HG03558 (cell line): ENCODE data around the gene CEP104.

Experiments
- ATAC-seq: cut with Tn5 transposase; IDR thresholded peaks from one replicate; pipeline ENCODE4 v1.9.1; 2021; ENCODE audit warnings: moderate number of reproducible peaks; ENCODE audit not compliant: unreplicated experiment; ENCODE audit errors: extremely low read depth

Gene CEP104

DNA sequence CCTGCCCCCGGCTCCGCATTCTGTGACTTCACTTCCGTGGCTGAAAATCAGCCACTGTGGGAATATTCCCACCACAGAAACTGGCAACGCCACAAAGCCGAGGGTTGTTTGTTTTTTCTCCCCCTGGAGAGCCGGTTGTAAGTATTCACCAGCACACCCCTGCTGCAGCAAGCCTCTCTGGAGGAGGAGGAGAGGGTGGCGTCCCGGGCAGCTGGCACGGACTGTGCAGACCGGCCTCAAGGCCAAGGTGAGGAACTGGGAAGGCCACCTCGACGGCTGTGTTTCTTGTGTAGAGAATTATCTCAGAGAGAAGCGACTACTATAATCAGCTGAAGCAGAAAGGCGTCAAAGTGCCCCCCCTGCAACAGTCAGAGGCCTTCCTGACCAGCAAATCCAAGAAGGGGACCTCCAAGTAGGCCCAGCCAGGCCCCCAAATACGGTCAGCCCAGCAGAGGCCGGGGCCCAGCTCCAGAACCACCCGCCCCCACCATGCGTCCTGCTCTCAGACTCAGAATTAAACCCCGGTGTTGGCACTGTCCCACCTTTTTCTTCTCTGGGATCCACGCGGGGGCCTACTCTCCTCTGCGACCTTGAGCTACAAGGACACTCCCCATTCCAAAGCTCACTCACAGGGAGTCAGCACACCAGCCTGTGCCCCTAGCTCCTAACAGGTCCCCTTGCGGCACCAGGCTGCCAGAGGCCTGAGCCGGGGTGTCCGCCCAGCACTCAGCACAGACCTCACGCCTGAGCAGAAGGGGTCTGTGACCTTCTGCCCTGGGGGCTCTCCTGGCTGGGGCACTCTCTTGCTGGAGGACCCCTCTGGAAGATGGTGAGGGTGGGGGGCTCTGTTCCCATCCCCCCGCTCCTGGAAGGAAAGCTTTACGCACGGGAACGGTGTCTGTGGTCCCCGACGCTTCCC is 85.6 kb downstream of the CEP104 start:
- ATAC-seq = no peak

DNA sequence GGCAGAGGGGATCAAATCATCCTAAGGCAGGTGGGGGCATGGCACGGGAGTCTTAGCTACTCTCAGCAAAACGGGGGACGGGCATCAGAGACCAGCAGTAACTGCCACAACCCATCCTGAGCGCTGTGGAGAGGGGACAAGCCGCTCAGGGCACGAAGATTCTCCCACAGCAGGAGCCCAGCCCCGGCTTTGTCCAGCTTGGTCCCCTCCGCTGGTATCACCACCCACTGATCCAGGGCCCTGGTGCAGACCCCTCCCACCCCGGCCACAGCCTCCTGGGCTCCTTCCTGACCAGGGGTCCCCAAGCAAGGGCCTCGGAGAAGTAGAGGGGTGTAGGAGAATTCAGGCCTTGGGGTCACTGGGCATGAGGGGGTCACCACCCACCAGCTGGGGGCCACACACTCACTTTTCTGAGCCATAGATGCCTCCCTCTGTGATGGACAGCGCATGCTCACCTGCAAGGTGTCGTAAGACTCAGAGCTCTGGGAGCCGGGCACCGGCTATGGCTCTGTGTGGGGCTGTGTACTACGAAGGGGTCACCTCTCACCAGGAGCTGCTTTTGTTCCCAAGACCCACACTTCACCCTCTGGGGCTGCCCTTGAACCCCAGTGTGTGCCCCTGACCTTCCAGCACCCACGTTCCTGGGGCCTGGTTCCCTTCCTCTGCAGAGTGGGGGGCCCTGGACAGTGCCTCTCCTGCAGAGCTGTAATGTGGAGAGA is 86.8 kb downstream of the CEP104 start:
- ATAC-seq = no peak

DNA sequence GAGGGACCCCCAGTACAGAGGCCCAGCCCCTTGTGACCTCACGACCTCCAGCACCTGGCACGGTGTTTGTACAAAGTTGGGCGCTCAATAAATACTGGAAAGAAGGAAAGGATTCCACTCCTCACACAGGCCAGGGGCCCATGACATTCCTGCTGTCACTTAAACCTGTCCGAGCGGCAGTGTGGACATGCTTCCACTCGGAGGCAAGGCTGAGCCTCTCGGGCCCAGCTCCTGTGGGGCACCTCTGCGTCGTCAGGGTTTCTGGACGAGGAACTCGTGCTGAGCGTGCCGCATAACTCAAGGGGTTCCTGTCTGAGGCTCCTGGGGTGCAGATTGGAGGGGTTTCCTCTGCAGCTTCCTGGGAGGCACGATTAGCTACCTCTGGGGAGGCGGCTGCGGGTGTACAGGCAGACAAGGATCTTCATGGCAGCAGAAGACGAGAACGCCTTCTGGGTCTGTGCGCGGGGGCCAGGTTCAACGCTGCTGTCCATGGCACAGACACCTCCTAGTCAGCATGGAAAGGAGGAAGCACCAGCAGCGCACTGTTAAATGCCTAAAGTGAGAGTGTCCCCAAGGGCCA is 88.1 kb downstream of the CEP104 start:
- ATAC-seq = no peak

DNA sequence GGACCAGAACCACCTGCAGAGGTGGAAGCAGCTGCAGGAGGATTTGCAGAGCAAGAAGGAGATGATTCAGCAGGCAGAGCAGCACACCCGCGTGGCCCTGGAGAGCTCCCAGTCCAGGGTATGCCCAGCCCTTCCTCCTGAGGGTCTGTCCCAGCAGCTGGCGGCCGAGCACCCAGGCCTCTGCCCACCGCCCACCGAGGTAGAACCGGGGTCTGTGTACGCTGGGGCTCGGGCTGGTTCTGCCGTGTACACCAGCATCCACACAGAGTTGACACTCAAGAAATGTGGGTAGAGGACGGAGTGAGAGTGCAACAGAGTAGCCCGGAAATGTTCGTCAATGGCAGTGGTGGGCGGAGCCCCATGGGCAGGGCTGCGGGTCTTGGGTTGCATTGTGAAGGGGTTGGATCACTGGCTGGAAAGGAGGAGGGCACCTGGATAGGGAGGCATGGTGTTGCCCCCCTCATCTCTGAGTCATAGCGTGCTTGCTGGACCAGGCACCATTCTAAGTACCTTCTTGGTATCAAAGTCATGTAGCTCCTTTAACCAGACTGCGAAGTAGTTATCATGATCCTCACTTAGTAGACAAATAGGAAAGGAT is 89.6 kb downstream of the CEP104 start:
- ATAC-seq = no peak

DNA sequence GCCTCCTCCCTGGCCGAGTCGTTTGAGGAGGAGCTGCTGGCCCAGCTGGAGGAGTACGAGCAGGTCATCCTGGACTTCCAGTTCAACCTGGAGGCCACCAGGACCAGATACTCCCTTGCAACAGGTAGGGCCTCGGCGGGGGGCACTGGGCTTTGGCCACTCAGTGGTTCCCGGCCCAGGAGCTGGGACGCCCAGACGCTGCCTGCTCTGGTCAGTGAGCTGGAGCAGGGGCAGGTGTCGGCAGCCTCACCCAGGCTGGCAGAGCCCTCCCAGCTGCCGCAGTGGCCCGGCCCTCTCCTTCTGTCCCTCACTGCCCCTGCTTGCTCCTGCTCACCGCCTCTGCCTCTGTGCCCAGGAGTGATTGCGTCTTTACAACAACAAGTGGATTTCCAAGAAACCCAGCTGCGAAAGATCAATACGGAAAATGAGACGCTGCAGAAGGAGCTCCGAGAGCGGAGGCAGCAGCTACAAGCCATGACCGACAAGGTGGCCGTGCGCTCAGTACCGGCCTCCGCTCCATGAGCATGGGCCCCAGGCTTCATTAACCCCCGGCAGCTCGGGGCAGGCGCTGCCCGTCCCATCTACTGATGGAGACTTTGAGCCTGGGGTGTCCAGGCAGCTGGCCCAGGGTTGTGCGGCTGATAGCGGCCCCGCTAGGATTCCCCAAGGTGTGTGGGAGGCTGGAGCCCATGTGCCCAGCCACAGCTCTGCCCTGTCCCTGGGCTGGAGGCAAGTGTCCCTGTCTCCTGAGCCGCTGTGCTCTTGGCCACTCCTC is 93.5 kb downstream of the CEP104 start:
- no peak for ATAC-seq

DNA sequence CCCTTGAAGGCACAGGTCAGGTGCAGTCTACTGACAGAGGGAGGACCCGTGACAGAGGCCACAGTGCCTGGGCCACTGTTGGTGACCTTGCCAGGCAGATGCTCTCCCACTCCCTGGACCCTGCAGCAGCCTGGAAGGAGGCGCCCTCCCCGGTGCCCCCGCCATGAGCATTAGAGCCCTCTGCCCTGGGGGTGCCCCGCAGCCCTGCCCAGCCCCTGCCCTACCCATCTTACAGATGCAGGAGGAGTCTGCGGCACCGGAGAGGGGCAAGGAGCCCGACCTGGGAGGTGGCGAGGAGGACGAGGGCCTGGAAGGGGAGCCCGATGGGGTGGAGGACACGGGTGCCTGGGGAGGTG is 94.2 kb downstream of the CEP104 start:
- no peak for ATAC-seq

DNA sequence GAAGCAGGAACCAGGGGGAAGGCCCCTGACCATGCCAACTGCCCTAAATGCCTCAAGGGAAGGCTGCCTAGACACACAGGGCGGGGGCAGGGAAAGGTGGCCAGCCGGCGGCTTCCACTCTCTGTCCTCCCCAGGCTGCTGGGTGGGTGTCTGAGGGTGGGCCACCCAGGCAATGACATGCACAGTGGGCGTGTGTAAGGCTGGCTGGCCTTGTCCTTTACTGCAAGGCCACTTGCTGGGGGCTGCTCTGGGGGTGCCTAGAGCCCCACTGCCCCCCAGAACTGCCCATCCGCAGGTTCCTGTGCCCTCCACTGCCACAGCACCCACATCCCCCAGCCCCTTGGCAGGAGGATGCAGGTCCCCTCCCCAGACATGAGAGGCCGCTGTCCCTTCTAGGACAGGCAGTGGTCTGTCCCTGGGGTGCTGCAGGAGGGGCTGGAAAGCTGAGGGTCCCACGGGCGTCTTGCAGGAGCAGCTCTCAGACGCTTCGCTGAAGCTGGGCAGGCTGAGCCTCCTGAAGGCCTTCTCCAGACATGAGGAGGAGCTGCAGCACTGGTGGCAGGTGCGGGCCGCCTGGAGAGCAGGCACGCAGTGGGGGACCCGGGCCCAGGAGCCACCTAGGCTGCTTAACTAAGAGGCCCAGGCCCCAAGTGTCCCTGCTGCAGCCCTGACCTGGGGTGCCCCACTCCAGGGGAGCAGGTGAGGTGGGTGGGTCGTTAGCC is 94.7 kb downstream of the CEP104 start:
- ATAC-seq = no peak
